HCT116 (cell line): ENCODE data around the gene BCO2. TPM values are rescaled to one million over a fixed set of nuclear protein-coding genes. Genes with fewer than 3 reads are reported as not detected.

Experiments
- ATAC-seq: fragments of 200-7000 bp; cut with Tn5 transposase; 2 replicates; pipeline ENCODE4 v1.9.1; 2020; ENCODE audit warnings: mild to moderate bottlenecking, moderate library complexity
- BruUV-seq: library from RNA; stranded (reverse); fragments of 400-500 nt; replicated peaks from 2 replicates; lab custom pipeline; 2021; lab: Mats Ljungman, UMichigan
- CTCF ChIA-PET: fragments of 300-600 bp; sonication (Branson Sonifier 250); formaldehyde crosslinking; loops from one replicate; lab custom pipeline; 2021; ENCODE audit warnings: antibody characterized with exemption; lab: Charles Lee
- POLR2A ChIA-PET: fragments of 300-600, 350-600 bp; sonication (Branson Sonifier 250); formaldehyde crosslinking; loops from one replicate; lab custom pipeline; 2021; ENCODE audit warnings: antibody characterized with exemption; lab: Charles Lee
- RAD21 ChIA-PET, 2 experiments: fragments of 300-600 bp; sonication (Branson Sonifier 250); formaldehyde crosslinking; loops; one replicate each; lab custom pipeline; 2023; ENCODE audit warnings: low total read pairs in 2 of 2; ENCODE audit not compliant: uncharacterized antibody in 2 of 2, unreplicated experiment in 2 of 2, low non-redundant PET in 1 of 2; lab: Charles Lee
- DNase-seq: peaks from one replicate; pipeline ENCODE4 v3.0.0-alpha.2; 2010; ENCODE audit warnings: low read depth, low spot score
- H2AFZ ChIP-seq: fragments of 200-600 bp; shearing (Covaris generic), sonication (generic); 2 replicates; pipeline ENCODE4 v1.6.1; 2017; ENCODE audit warnings: low read depth, mixed run types, mixed read lengths, antibody characterized with exemption, low read length; ENCODE audit not compliant: poor library complexity, severe bottlenecking
- H3K27ac ChIP-seq: 2 replicates; pipeline ENCODE4 v1.5.1; 2012; ENCODE audit warnings: low read depth, low read length
- H3K27me3 ChIP-seq: fragments of 200-600 bp; sonication (generic); 2 replicates; pipeline ENCODE4 v1.6.1; 2016; ENCODE audit warnings: mixed run types, low read length, mixed read lengths; ENCODE audit not compliant: insufficient read depth
- H3K36me3 ChIP-seq, 2 experiments: fragments of 200-500 bp in 1 of 2; fragments of 200-600 bp in 1 of 2; sonication (Bioruptor generic) in 1 of 2; sonication (generic) in 1 of 2; 2 replicates each; pipeline versions ENCODE4 v1.5.1 to v1.6.1; 2014 to 2016; ENCODE audit warnings: low read length in 2 of 2, inconsistent platforms in 1 of 2, mixed read lengths in 1 of 2, mixed run types in 1 of 2; ENCODE audit not compliant: insufficient read depth in 2 of 2, control insufficient read depth in 1 of 2
- H3K4me1 ChIP-seq, 2 experiments: fragments of 200-600 bp in 1 of 2; sonication (generic) in 1 of 2; 2 replicates each; pipeline versions ENCODE4 v1.5.1 to v1.6.1; 2012 to 2017; ENCODE audit warnings: low read length in 2 of 2, inconsistent platforms in 1 of 2, mild to moderate bottlenecking in 1 of 2, mixed read lengths in 1 of 2, mixed run types in 1 of 2, moderate library complexity in 1 of 2; ENCODE audit not compliant: insufficient read depth in 2 of 2, control insufficient read depth in 1 of 2
- H3K4me2 ChIP-seq: fragments of 200-600 bp; sonication (generic); 2 replicates; pipeline ENCODE4 v1.6.1; 2017; ENCODE audit warnings: mixed run types, low read length, mixed read lengths
- H3K4me3 ChIP-seq, 2 experiments: fragments of 200-600 bp in 1 of 2; sonication (generic) in 1 of 2; replicated peaks in 1 of 2; 2 replicates each; pipeline ENCODE4 v1.5.1; 2011 to 2016; ENCODE audit warnings: low read length in 2 of 2, control low read depth in 1 of 2, low read depth in 1 of 2, mild to moderate bottlenecking in 1 of 2, mixed read lengths in 1 of 2, mixed run types in 1 of 2
- H3K79me2 ChIP-seq: fragments of 200-600 bp; sonication (generic); 2 replicates; pipeline ENCODE4 v1.6.1; 2017; ENCODE audit warnings: mild to moderate bottlenecking, mixed run types, low read length, moderate library complexity, mixed read lengths; ENCODE audit not compliant: insufficient read depth
- H3K9ac ChIP-seq: fragments of 200-600 bp; sonication (generic); 2 replicates; pipeline ENCODE4 v1.6.1; 2016; ENCODE audit warnings: low read length, mixed read lengths
- H3K9me2 ChIP-seq: fragments of 200-600 bp; sonication (generic), shearing (Covaris generic); 2 replicates; pipeline ENCODE4 v1.6.1; 2017; ENCODE audit warnings: mixed run types, mild to moderate bottlenecking, moderate library complexity; ENCODE audit not compliant: insufficient read depth
- H3K9me3 ChIP-seq, 2 experiments: fragments of 200-500 bp in 1 of 2; fragments of 200-600 bp in 1 of 2; sonication (Bioruptor generic) in 1 of 2; sonication (generic) in 1 of 2; 2 replicates each; pipeline ENCODE4 v1.6.1; 2014 to 2017; ENCODE audit warnings: low read length in 2 of 2, mixed read lengths in 2 of 2, inconsistent platforms in 1 of 2, low read depth in 1 of 2, mild to moderate bottlenecking in 1 of 2, mixed run types in 1 of 2, moderate library complexity in 1 of 2; ENCODE audit not compliant: control insufficient read depth in 1 of 2, insufficient read depth in 1 of 2
- H4K20me1 ChIP-seq: fragments of 200-600 bp; sonication (generic), shearing (Covaris generic); 2 replicates; pipeline ENCODE4 v1.6.1; 2017; ENCODE audit warnings: mixed run types, mild to moderate bottlenecking, moderate library complexity; ENCODE audit not compliant: insufficient read depth
- CBX3 ChIP-seq: IDR thresholded peaks from 2 replicates; pipeline ENCODE4 v1.6.1; 2012; ENCODE audit warnings: low read depth
- CEBPB ChIP-seq: IDR thresholded peaks from 2 replicates; pipeline ENCODE4 v1.6.1; 2012; ENCODE audit warnings: low read depth
- EGR1 ChIP-seq: IDR thresholded peaks from 2 replicates; pipeline ENCODE4 v1.6.1; 2012; ENCODE audit warnings: low read depth
- ELF1 ChIP-seq: IDR thresholded peaks from 2 replicates; pipeline ENCODE4 v1.6.1; 2012; ENCODE audit warnings: low read depth, borderline replicate concordance
- EZH2 ChIP-seq: fragments of 200-600 bp; sonication (generic); IDR thresholded peaks from 2 replicates; pipeline ENCODE4 v1.6.1; 2017; ENCODE audit warnings: antibody characterized with exemption, mixed run types
- FOSL1 ChIP-seq: IDR thresholded peaks from 2 replicates; pipeline ENCODE4 v1.6.1; 2012; ENCODE audit warnings: low read depth
- JUND ChIP-seq: IDR thresholded peaks from 2 replicates; pipeline ENCODE4 v1.6.1; 2012
- POLR2A ChIP-seq: IDR thresholded peaks from 2 replicates; pipeline ENCODE4 v1.7.0; 2011; ENCODE audit warnings: borderline replicate concordance; ENCODE audit not compliant: insufficient read depth, insufficient read length; ENCODE audit errors: extremely low read depth
- POLR2AphosphoS5 ChIP-seq: IDR thresholded peaks from 2 replicates; pipeline ENCODE4 v1.6.1; 2011; ENCODE audit warnings: mild to moderate bottlenecking, low read depth, low read length, moderate library complexity
- SIN3A ChIP-seq: IDR thresholded peaks from 2 replicates; pipeline ENCODE4 v1.6.1; 2012; ENCODE audit warnings: low read depth
- SP1 ChIP-seq: IDR thresholded peaks from 2 replicates; pipeline ENCODE4 v1.6.1; 2012; ENCODE audit warnings: low read depth
- SRF ChIP-seq: IDR thresholded peaks from 2 replicates; pipeline ENCODE4 v1.6.1; 2012; ENCODE audit warnings: low read depth
- TCF7L2 ChIP-seq: IDR thresholded peaks from 2 replicates; pipeline ENCODE4 v1.7.0; 2011; ENCODE audit warnings: borderline replicate concordance, inconsistent platforms; ENCODE audit not compliant: insufficient read depth, insufficient read length; ENCODE audit errors: extremely low read depth
- ZFX ChIP-seq: fragments of 450-650 bp; IDR thresholded peaks from 2 replicates; pipeline ENCODE4 v1.6.1; 2017
- intact Hi-C: fragments of 100-400 bp; cut with micrococcal nuclease; formaldehyde crosslinking; loops from 2 replicates; pipeline ENCODE4 v1.10.0; 2022
- total RNA-seq: library from RNA; stranded (reverse); gene quantifications from one replicate; pipeline ENCODE4 v1.2.1, GENCODE V29; 2021; ENCODE audit not compliant: unreplicated experiment
- TF ChIP-seq, protein P1 (sequence below): IDR thresholded peaks from 2 replicates; pipeline ENCODE4 v1.6.1; 2012
- TF ChIP-seq, protein P2 (sequence below), 3 experiments: fragments of 200-600 bp in 1 of 3; sonication (generic) in 1 of 3; IDR thresholded peaks in 2 of 3; conservative IDR thresholded peaks in 1 of 3; 2 replicates each; pipeline ENCODE4 v1.5.1; 2012 to 2017; ENCODE audit warnings: low read depth in 2 of 3, low read length in 2 of 3, antibody characterized with exemption in 1 of 3, borderline replicate concordance in 1 of 3, control low read depth in 1 of 3, mild to moderate bottlenecking in 1 of 3, mixed read lengths in 1 of 3, mixed run types in 1 of 3, moderate library complexity in 1 of 3; ENCODE audit not compliant: insufficient read depth in 1 of 3

The BCO2 gene
- total RNA-seq, 1 experiment from 2014 or later = 4.0 TPM

DNA sequence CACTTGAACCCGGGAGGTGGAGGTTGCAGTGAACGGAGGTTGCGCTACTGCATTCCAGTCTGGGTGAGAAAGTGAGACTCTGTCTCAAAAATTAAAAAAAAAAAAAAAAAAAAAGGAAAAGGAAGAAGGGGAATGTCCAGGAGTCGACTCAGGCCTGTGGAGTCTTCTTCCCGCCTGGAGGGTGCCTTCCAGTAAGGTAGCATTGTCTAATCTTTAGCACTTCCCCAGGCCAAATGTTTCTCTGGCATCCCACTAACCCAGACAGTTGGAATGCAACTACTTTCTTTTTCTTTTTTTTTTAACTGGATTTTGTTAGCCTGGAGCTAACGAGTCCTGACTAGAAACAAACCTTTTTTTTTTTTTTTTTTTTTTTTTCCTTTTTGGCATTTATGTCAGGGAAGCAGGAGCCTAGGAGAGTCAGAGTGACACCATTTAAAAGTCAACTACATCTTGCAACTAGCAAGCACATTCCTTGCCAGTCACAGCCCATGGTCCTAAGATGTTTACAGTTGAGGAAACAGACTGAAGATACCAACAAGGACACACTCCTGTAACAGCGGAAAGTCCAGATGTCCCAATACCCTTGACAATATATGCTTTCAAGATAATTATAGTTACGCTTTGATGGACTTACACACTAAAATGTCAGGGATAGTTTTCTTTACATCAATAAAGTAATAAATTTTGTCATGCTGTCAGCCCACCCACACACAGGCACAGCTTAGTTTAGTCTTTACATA lies 74.7 kb downstream of the BCO2 start:
- TF ChIP-seq, protein P1, sequence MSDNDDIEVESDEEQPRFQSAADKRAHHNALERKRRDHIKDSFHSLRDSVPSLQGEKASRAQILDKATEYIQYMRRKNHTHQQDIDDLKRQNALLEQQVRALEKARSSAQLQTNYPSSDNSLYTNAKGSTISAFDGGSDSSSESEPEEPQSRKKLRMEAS = no peak
- no peak for TF ChIP-seq POLR2A
- no peak for TF ChIP-seq FOSL1
- no peak for TF ChIP-seq SRF
- TF ChIP-seq JUND = no peak
- no peak for TF ChIP-seq EGR1
- no peak for TF ChIP-seq POLR2AphosphoS5
- TF ChIP-seq ELF1 = no peak
- no peak for TF ChIP-seq SIN3A
- TF ChIP-seq, protein P2, sequence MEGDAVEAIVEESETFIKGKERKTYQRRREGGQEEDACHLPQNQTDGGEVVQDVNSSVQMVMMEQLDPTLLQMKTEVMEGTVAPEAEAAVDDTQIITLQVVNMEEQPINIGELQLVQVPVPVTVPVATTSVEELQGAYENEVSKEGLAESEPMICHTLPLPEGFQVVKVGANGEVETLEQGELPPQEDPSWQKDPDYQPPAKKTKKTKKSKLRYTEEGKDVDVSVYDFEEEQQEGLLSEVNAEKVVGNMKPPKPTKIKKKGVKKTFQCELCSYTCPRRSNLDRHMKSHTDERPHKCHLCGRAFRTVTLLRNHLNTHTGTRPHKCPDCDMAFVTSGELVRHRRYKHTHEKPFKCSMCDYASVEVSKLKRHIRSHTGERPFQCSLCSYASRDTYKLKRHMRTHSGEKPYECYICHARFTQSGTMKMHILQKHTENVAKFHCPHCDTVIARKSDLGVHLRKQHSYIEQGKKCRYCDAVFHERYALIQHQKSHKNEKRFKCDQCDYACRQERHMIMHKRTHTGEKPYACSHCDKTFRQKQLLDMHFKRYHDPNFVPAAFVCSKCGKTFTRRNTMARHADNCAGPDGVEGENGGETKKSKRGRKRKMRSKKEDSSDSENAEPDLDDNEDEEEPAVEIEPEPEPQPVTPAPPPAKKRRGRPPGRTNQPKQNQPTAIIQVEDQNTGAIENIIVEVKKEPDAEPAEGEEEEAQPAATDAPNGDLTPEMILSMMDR (IDR thresholded peaks at IDR 0.05 in 2 of 3, conservative IDR thresholded peaks at IDR 0.05 in 1 of 3; ENCODE audit: borderline replicate concordance in 1 of 3, insufficient read depth in 1 of 3, low read depth in 2 of 3, low read length in 2 of 3) = no peak
- no peak for TF ChIP-seq CBX3
- TF ChIP-seq CEBPB = no peak
- TF ChIP-seq ZFX = no peak
- no peak for TF ChIP-seq SP1
- no peak for TF ChIP-seq EZH2
- no peak for TF ChIP-seq TCF7L2
- Histone ChIP-seq H3K9me3 (no peaks in the 10 kb centered on the region), H3K27ac (no peak overlapping the region), H3K4me1 (no peaks in the 10 kb centered on the region), H3K9ac (no peak overlapping the region), H3K79me2 (no peaks in the 10 kb centered on the region), H3K4me2 (no peak overlapping the region), H3K9me2 (no peaks in the 10 kb centered on the region), H3K4me3 (no peak overlapping the region), H3K27me3 (no peaks in the 10 kb centered on the region), H4K20me1 (no peaks in the 10 kb centered on the region), H2AFZ (no peak overlapping the region), H3K36me3 (no peaks in the 10 kb centered on the region)
- no peak for DNase-seq
- CTCF ChIA-PET = no interaction called here
- RAD21 ChIA-PET = no interaction called here
- no peak for ATAC-seq
- POLR2A ChIA-PET = no interaction called here
- intact Hi-C loops = no loop called here
- BruUV-seq = no TSS peak
